Measurements from ENCODE around the gene UGT1A9.

Gene UGT1A9

DNA sequence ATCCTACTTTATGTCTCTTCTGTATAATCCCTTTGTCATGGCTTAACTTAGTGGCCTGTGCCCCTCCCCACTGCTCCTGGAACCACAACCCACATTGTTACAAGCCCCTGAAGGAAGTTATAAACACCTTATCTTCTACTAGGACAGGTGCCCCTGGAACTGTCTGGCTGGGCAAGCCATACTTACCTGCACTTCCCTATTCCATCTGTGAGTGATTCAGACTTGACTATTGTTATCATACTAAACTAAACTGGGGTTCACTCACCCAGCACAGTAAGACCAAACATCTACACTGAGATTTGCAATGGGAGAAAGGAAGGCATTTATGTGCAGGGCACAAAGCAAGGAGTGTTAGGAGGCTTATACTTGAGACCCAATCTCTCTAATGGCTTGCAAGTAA is 17.3 kb downstream of the UGT1A9 start:
- DNase-seq (ENCODE audit: low read depth), result no peak
- no peak overlapping the region for H3K4me3 ChIP-seq (ENCODE audit: control insufficient read depth, low read depth, low read length)
- TF ChIP-seq, protein P1, sequence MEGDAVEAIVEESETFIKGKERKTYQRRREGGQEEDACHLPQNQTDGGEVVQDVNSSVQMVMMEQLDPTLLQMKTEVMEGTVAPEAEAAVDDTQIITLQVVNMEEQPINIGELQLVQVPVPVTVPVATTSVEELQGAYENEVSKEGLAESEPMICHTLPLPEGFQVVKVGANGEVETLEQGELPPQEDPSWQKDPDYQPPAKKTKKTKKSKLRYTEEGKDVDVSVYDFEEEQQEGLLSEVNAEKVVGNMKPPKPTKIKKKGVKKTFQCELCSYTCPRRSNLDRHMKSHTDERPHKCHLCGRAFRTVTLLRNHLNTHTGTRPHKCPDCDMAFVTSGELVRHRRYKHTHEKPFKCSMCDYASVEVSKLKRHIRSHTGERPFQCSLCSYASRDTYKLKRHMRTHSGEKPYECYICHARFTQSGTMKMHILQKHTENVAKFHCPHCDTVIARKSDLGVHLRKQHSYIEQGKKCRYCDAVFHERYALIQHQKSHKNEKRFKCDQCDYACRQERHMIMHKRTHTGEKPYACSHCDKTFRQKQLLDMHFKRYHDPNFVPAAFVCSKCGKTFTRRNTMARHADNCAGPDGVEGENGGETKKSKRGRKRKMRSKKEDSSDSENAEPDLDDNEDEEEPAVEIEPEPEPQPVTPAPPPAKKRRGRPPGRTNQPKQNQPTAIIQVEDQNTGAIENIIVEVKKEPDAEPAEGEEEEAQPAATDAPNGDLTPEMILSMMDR (conservative IDR thresholded peaks at IDR 0.05; ENCODE audit: control insufficient read depth, insufficient read depth, low read depth, low read length), result no peak

DNA sequence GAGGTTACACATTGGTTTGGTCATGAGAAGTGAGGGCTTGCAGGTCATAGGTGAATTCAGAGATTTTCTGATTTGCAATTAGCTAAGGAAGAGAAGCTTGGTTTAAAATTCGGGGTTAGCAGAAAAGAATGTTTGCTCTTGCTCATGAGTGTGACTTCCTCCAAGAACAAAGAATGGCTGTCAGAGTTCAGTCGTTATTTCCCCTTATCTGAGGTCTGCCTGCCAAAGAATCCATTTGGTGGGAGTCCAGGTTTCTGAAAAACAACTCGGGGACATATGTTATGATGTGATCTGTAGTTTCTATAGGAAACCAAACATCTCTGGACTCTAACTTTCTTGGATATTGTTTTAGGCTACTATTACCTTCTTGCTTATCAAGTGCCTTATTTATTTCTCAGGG is 17.8 kb downstream of the UGT1A9 start:
- no peak overlapping the region for H3K4me3 ChIP-seq (ENCODE audit: control insufficient read depth, low read depth, low read length)
- no peak for DNase-seq (ENCODE audit: low read depth)
- TF ChIP-seq, protein P1 (conservative IDR thresholded peaks at IDR 0.05; ENCODE audit: control insufficient read depth, insufficient read depth, low read depth, low read length), result no peak

DNA sequence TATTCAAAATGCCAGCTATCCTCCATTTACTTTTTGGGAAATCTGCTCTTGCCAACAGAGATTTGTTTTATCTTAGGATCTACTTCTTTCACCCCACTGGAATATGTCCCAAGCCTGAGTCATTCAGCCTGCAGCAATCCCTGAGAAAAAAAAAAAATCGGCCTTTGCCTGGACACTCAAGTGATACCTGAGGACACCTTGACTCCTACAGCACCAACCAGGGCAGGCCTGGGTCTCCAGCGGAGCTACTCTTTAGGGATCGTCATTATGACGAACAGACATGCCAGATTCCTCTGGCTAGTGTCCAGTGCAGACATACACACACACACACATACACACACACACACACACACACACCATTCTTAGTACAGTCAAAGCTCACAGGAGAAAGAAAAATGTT is 18.7 kb downstream of the UGT1A9 start:
- TF ChIP-seq, protein P1 (conservative IDR thresholded peaks at IDR 0.05; ENCODE audit: control insufficient read depth, insufficient read depth, low read depth, low read length), result no peak
- DNase-seq (ENCODE audit: low read depth), result no peak

DNA sequence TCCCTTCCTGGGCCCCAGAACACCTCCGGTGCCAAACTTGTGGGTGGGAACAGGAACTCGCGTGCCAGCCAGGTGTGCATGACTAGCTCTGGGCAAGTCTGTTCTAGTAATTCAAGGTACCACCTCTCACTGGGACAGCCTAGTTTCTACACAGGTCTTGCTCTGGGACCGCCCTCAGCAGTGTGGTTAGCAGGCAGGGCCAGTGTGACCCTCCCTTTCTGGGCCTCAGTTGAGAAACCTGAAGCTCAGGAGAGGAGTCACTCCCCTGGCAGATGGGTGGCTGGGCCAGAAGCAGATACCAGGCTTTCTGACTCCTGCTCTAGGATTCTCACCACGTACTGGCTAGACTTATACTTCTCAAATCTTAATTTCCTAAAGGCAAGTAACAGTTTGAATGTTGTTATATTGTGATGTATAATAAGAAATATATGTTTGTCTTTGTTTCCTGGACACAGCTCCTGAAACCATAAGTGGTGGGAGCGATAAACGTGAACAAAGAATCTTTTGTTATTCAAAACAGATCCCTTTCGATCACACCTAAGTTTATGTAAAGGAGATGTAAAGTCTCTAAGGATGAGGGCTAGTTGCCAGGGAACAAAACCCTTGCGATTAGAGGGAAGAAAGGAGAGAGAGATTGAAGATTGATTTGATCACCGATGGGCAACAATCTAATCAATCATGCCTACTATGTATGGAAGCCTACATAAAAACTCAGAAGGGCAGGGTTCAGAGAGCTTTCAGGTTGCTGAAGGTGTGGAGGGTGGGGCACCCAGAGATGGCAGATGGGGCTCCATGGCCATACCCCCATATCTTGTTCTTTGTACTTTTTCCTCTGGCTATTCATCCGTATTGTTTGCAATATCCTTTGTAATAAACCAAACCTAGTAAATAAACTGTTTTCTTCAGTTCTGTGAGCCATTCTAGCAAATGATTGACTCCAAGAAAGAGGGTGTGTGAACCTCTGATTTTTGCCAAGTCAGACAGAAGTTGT is 20.0 kb downstream of the UGT1A9 start:
- no peak for DNase-seq (ENCODE audit: low read depth)
- TF ChIP-seq, protein P1 (conservative IDR thresholded peaks at IDR 0.05; ENCODE audit: control insufficient read depth, insufficient read depth, low read depth, low read length), result no peak
- H3K4me3 ChIP-seq (ENCODE audit: control insufficient read depth, low read depth, low read length), result no peak overlapping the region

More for the DNA sequence above, 18.7 kb downstream of the UGT1A9 start:
- H3K4me3 ChIP-seq (ENCODE audit: control insufficient read depth, low read depth, low read length), result no peak overlapping the region

DNA sequence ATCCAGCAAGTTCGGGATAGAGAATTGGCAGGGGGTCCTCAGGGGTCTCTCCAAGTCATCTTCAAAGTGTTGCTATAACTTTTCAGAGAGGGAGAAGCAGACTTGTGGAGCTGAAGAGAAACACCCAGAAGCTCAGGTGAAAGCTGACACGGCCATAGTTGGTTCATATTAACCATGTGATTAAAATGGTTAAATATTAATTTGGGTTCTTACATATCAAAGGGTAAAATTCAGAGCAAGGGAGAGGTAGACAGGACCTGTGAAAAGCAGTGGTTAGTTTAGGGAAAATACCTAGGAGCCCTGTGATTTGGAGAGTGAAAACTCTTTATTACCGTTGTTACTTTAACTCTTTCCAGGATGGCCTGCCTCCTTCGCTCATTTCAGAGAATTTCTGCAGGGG is 20.9 kb downstream of the UGT1A9 start, which contains the start of gene UGT1A6:
Gene UGT1A6 (plus strand): TSS at position 243 of the 400 bp plus-strand sequence. CDS start 115 bp downstream, at position 358.
- no peak within 1 kb of the TSS for H3K4me3 ChIP-seq (ENCODE audit: control insufficient read depth, low read depth, low read length)
- TF ChIP-seq, protein P1 (conservative IDR thresholded peaks at IDR 0.05; ENCODE audit: control insufficient read depth, insufficient read depth, low read depth, low read length), result no peak

DNA sequence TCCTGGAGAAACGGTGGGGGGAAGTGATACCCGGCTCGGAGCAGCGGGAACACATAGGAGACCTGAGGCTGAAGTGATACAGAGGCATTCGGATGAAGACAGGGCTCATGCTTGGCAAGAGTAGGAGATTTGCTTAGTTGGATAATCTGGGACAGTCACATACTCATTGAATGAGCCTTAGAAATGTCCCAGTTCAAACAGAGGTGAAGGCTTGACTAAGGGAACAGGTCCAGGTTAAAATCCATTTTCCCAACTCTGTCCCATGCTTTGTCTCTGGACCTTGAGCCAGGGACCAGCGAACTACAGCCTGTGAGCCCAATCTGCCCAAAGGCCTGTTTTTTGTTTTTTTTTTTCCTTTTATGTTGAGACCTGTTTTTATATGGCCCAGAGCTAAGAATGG is 22.3 kb downstream of the UGT1A9 start:
- no peak for DNase-seq (ENCODE audit: low read depth)
- TF ChIP-seq, protein P1 (conservative IDR thresholded peaks at IDR 0.05; ENCODE audit: control insufficient read depth, insufficient read depth, low read depth, low read length), result no peak
- H3K4me3 ChIP-seq (ENCODE audit: control insufficient read depth, low read depth, low read length), result no peak overlapping the region

More for the DNA sequence above, 20.9 kb downstream of the UGT1A9 start, which contains the start of gene UGT1A6:
- DNase-seq (ENCODE audit: low read depth), result no peak
